Activated CD4-positive, alpha-beta T cell treated with anti-CD3 and anti-CD28 coated beads, Interleukin-2, amount 50 U/mL, for 1 hour (primary cell): ENCODE measurements around the gene SSR1.

Experiments used
- DNase-seq: peaks from one replicate; pipeline ENCODE4 v3.0.0-alpha.2; 2020

Gene SSR1

GRCh38 chr6:7236306-7237209 lies 76.4 kb downstream of the SSR1 start:
- DNase-seq, result no peak

- no peak for DNase-seq
Observed at GRCh38 chr6:7235712-7236305, 77.2 kb downstream of the SSR1 start.

DNA sequence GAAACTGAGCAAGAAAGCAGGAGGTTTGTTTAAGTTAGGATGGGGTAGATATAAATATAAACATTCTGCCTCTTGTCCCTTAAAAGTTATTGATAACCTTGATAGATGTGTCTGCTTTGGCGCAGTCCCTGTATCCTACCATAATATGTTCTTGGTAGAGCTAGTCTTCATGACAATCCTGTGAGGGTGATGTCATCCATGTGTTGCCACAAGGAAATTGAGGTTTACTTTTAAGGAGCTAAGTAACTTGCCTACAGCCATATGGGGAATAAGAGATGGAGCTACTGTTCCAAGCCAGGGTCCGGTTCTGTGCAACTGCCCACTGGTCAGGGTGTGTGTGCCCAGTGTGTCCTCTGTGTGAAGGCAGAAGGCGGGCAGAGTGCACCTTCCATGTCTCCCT lies 78.5 kb downstream of the SSR1 start:
- no peak for DNase-seq

GRCh38 chr6:7232351-7232750 lies 80.6 kb downstream of the SSR1 start:
- no peak for DNase-seq

GRCh38 chr6:7230956-7231713 lies 81.9 kb downstream of the SSR1 start:
- no peak for DNase-seq

DNA sequence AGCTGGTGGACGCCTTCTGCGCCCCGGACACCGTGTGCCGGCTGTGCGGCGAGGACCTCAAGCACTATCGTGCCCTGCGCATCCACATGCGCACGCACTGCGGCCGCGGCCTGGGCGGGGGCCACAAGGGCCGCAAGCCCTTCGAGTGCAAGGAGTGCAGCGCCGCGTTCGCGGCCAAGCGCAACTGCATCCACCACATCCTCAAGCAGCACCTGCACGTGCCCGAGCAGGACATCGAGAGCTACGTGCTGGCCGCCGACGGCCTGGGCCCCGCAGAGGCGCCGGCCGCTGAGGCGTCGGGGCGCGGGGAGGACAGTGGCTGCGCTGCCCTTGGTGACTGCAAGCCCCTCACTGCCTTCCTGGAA lies 82.7 kb downstream of the SSR1 start:
- no peak for DNase-seq

DNA sequence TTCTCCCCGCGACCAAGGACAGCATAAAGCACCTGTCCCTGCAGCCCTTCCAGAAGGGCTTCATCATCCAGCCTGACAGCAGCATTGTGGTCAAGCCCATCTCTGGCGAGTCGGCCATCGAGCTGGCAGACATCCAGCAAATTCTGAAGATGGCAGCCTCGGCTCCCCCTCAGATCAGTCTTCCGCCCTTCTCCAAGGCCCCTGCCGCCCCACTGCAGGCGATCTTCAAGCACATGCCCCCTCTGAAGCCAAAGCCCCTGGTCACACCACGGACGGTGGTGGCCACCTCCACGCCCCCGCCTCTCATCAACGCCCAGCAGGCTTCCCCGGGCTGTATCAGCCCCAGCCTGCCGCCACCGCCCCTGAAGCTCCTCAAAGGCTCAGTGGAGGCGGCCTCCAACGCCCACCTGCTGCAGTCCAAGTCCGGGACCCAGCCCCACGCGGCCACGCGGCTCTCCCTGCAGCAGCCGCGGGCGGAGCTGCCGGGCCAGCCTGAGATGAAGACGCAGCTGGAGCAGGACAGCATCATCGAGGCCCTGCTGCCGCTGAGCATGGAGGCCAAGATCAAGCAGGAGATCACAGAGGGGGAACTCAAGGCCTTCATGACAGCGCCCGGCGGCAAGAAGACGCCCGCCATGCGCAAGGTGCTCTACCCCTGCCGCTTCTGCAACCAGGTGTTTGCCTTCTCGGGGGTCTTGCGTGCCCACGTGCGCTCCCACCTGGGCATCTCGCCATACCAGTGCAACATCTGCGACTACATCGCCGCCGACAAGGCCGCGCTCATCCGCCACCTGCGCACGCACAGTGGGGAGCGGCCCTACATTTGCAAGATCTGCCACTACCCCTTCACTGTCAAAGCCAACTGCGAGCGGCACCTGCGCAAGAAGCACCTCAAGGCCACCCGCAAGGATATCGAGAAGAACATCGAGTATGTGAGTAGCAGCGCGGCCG lies 83.3 kb downstream of the SSR1 start:
- no peak for DNase-seq

GRCh38 chr6:7228662-7229375 lies 84.2 kb downstream of the SSR1 start:
- DNase-seq, result no peak

DNA sequence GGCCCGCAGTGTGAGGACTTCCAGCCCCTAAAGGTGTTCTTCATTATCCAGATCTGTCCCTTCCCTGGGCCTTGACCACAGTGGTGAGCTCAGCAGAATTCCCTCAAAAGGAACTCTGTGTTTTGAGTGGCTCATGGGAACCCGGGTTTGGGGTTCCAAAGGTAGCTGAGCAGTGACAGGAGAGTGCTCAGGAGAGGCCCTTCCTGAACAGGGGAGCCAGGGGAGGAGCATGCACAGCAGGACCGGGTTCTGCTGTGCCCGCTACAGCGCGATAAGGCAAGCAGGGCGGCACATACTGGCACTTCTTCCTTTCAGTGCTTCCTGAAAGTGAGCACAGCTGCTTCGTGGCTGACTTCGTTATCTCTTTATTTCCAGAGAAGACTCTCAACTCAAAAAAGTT lies 88.3 kb downstream of the SSR1 start:
- DNase-seq, result no peak

GRCh38 chr6:7222197-7222596 lies 90.8 kb downstream of the SSR1 start:
- DNase-seq, result no peak

DNA sequence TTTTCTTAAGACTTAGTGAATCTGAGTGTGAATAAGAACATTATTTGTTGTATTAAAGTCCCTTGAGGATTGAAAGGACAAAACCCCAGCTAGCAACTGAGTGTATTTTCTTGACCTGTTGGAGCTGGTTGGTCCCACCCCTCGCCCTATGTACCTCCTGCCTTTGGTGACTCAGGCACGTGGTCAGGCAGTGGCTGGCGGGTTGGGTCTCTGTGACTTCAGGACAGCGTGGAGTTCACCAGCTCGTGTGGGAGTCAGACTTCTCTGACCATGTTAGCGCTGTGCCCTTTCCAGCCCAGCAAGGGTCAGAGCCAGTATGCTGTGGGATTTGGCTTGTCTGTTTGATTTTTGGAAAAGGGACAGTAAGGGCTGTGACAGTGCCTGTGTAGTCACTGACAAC lies 93.7 kb downstream of the SSR1 start:
- no peak for DNase-seq

- no peak for DNase-seq
Observed at GRCh38 chr6:7218406-7218988, 94.5 kb downstream of the SSR1 start.
